Fibroblast of lung (primary cell): ENCODE results near the gene S100A1.

Experiments
- EZH2 ChIP-seq: IDR thresholded peaks from 2 replicates; pipeline ENCODE4 v1.5.1; 2012; ENCODE audit warnings: low read length, control low read depth, mild to moderate bottlenecking; ENCODE audit errors: missing control alignments
- TF ChIP-seq, protein P1 (sequence below), 2 donors: IDR thresholded peaks in 1 of 2; conservative IDR thresholded peaks in 1 of 2; 1 replicate in 1 of 2; 2 replicates in 1 of 2; pipeline ENCODE4 v1.5.1; 2011 to 2012; ENCODE audit warnings: low read length in 2 of 2, control low read depth in 1 of 2, inconsistent platforms in 1 of 2, low read depth in 1 of 2, mild to moderate bottlenecking in 1 of 2

GRCh38 chr1:153663211-153663610, 35.0 kb downstream of the S100A1 start:
- TF ChIP-seq, protein P1, sequence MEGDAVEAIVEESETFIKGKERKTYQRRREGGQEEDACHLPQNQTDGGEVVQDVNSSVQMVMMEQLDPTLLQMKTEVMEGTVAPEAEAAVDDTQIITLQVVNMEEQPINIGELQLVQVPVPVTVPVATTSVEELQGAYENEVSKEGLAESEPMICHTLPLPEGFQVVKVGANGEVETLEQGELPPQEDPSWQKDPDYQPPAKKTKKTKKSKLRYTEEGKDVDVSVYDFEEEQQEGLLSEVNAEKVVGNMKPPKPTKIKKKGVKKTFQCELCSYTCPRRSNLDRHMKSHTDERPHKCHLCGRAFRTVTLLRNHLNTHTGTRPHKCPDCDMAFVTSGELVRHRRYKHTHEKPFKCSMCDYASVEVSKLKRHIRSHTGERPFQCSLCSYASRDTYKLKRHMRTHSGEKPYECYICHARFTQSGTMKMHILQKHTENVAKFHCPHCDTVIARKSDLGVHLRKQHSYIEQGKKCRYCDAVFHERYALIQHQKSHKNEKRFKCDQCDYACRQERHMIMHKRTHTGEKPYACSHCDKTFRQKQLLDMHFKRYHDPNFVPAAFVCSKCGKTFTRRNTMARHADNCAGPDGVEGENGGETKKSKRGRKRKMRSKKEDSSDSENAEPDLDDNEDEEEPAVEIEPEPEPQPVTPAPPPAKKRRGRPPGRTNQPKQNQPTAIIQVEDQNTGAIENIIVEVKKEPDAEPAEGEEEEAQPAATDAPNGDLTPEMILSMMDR (conservative IDR thresholded peaks at IDR 0.05 in 1 of 2, IDR thresholded peaks at IDR 0.05 in 1 of 2; ENCODE audit: low read depth in 1 of 2, low read length in 2 of 2): no peak
- no peak for TF ChIP-seq EZH2
